Ecto neural progenitor cell (in vitro differentiated cells): ENCODE data around the gene ALMS1.
"Not testable (repeated sequence)": the region's sequence is repeated elsewhere in the genome, so short reads cannot be mapped to it uniquely, and the experiment has no call there.

Source experiments
- DNase-seq: peaks from one replicate; pipeline ENCODE4 v3.0.0-alpha.2; 2018; ENCODE audit warnings: low spot score

ALMS1 gene

DNA sequence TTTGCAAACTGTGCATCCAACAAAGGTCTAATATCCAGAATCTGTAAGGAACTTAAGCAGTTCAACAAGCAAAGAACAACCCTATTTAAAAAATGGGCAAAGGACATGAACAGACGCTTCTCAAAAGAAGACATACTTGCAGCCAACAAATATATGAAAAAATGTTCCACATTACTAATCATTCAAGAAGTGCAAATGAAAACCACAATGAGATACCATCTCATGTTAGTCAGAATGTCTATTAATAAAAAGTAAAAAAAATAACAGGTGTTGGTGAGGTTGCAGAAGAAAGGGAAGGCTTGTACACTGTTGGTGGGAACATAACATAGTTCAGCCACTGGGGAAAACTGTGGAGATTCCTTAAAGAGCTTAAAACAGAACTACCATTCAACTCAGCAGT, 130.4 kb downstream of the ALMS1 start:
- no peak for DNase-seq

DNA sequence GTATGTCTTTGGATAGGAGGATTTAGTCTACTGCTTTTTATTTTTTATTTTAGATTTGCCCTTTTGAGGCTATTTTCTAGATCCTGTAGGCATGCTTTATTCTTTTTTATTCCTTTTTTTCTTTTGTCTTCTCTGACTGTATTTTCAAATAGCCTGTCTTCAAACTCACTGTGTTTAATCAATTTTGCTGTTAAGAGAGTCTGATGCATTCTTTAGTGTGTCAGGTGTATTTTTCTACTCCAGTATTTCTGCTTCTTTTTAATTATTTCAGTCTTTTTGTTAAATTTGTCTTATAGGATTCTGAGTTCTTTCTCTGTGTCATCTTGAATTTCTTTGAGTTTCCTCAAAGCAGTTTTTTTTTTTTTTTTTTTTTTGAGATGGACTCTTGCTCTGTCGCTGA, 143.1 kb downstream of the ALMS1 start:
- no peak for DNase-seq

DNA sequence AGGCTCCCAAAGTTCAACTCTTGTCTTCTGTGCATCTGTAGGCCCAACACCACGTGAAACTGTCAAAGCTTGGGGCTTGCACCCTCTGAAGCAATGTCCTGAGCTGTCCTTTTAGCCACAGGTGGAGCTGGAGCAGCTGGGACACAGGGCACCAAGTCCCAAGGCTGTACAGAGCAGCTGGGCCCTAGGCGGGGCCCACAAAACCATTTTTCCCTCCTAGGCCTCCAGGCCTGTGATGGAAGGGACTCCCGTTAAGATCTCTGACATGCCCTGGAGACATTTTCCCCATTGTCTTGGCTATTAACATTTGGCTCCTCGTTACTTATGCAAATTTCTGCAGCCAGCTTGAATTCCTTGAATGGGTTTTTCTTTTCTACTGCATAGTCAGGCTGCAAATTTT, 145.1 kb downstream of the ALMS1 start:
- not testable (repeated sequence) for DNase-seq

DNA sequence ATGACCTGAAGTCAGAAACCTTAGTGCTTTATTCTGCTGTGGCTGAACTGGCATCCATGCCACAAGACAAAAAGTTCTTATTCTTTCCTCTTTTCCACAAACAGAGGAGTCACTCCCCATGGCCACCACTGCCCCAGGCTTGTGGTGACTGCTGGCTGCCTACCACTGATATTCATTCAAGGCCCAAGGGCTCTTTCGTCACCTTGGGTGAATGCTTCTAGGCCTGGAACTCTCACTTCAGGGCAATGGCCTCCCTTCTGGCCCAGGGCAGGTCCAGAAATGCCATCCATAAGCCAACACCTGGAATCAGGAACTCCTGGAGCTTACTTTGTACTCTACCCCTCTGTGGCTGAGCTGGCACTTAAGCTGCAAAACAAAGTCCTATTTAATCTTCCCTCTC, 146.7 kb downstream of the ALMS1 start:
- DNase-seq = no peak

DNA sequence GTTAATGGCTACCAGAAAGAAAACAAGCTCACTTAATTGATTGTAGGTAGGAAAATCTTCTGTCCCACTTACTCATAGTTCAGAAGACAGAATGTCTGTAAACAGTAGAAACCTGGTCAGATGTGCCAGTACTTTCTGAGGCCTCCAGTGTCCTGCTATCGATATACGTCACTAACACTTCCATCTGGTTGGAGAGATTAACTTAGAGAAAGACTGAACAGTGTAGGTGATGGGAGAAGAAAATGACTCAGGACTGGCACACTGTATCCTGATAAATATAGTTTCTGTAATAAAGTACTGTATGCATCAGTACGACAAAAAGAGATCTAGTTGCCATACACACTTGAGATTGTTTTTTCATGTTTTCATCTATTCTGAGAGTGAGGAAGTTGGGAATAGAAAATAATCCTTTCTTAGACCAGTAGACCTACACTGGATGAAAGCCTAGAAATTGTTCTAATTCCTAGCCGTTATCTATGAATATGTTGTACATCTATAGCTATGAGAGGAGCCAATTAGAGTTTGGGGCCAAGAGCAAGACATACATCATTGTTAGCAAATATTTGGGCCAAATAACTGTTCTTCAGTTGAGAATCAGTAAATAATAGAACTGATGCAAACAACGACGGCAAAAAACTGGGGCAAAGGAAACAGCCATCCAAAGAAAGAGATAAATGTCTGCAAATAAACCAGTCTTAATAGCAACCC, 150.7 kb downstream of the ALMS1 start:
- DNase-seq = no peak

DNA sequence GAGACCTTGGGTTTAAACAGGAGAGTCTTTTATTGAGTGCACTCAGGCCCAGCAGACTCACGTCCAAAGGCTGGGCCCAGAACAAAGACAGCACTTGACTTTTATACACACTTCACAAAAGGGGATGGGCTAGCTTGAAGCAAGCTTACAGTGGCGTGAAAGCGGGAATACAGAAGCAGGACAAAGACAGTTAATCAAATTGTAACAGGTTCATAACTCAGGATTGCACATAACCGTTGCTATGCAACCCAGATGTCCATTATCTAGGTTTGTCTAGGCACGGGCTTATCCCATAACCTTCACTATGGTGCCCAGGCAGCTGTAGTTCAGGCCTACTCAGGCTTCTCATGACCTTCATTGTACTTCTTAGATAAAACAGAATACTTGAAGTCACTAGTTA, 175.2 kb downstream of the ALMS1 start:
- not testable (repeated sequence) for DNase-seq

DNA sequence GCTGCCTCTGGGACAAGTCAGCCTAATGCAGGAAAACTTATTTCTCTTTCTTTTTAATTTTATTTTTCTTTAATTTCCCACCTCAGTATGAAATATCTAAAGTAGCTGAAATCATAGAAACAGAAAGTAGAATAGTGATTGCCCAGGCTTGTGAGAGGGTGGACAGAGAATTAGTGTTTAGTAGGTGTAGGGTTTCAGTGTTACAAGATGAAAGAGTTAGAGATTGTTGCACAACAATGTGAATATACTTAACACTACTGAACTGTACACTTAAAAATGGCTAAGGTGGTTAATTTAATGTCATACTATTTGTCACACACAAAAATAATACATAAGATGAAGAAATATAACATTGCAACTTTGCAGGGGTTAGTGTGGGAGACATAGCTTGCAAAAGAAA, 175.8 kb downstream of the ALMS1 start:
- no peak for DNase-seq

DNA sequence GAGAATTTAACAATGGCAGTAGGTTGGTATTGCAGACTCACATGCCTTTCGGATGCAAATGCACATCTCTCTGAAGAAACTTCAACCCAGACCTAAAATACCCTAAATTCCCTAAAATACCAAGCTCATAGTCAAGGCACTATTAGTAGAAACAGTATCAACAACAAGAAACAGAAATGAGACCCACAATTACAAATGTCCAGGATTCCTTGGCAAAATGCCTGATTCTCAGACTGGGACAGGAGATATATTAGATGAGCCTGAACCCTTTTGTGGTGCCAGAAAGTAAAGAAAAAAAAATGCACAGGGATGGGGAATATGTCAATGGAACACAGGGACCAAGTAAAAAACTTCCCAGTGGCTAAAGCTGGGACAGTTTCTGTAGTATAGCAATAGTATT, 179.3 kb downstream of the ALMS1 start:
- DNase-seq = no peak

DNA sequence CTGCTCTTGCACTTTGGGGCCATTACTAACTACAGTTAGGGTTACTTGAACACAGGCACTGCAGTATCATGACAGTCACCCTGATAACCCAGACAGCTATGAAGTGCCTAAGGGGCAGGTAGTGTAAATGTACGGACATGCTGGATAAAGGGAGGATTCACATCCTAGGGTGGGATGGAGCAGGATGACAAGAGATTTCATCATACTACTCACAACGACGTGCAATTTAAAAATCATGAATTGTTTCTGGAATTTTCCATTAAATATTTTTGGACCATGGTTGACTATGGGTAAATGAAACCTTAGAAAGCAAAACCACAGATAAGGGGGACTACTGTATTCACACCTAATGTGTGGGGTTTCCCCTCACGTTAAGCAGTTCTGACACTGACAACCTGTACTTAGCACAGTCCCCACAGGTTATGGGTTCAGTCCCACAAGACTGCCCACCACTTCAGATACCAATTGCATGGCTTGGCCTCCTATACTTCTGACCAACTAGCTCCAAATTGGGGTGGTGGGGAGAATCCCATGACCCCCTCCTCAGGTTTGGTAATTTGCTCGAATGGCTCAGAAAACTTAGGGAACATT, 180.7 kb downstream of the ALMS1 start:
- no peak for DNase-seq

DNA sequence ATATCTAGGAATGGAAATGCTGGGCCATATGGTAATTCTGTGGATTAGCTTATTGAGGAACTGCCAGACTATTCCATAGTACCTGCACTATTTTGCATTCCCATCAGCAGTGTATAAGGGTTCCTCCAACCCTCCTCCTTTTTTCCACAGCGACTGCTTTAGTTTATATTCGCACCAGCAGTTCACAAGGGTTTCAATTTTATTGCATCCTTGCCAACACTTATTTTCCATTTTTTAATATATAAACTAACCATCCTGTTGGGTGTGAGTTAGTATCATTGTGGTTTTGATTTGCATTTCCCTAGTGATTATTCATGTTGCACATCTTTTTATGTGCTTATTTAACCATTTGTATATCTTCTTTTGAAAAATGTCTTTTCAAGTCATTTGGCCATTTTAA, 189.6 kb downstream of the ALMS1 start:
- DNase-seq = no peak

DNA sequence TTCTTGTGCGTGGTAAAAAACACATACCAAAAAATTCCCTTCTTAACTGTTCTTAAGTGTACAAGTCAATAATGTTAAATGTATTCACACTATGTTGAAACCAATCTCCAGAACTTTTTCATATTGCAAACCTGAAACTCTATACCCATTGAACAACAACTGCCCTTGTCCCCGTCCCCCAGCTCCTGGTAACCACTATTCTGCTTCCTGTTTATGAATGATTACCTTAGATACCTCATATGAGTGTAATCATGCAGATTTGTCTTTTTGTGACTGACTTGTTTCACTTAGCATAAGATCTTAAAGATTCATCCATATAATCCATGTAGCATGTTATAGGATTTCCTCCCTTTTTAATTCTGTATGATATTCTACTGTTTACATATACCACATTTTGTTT, 196.7 kb downstream of the ALMS1 start:
- no peak for DNase-seq

DNA sequence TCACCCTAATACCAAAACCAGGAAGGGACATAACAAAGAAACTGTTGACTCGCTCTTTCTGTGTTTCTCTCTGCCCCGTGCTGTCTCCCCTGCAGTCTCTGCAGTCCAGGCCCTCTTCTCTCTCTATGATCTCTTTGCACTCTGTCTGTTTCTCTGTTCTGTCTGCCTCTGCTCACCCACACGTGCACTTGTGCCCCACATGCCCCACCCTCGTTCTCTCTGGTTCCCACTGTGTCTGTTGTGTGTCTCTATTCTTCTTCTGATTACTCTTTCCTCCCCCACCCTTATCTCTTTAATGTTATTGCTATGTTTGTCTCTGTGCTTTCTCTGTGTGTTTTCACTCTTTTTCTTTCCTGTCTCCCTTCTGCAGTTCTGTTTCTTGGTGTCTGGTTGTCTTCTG, 202.5 kb downstream of the ALMS1 start:
- no peak for DNase-seq

DNA sequence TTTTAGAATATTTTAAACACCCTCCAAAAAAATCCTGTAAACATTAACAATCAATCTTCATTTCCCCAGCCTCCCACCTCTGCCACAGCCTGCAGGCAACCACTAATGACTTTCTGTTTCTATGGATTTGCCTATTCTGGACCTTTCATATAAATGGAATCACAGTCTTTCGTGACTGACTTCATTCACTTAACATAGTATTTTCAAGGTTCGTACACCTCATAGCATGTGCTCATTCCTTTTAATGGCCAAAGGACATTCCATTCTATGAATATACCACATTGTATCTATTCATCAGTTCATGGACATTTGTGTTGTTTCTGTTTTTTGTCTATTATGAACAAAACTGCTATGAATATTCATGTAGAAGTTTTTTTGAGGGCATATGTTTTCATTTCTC, 208.0 kb downstream of the ALMS1 start:
- no peak for DNase-seq

DNA sequence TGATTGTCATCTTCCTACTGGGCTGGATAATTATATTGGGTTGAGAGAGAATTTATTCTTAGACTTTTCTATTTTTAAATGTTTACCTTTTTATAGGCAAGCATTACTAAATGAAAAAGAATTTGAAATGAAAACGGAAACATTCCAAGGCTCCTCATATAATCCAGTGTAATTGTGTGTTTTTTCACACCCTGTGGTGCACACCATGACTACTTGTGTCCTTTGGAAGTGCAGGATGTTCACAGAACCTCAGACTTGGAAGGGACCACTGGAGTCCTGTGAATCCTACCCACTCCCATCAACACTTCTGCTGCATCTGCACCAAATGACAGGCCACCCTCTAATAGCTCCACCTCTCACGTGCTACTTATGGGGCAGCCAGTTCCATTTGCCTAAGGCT, 208.6 kb downstream of the ALMS1 start:
- DNase-seq = no peak

DNA sequence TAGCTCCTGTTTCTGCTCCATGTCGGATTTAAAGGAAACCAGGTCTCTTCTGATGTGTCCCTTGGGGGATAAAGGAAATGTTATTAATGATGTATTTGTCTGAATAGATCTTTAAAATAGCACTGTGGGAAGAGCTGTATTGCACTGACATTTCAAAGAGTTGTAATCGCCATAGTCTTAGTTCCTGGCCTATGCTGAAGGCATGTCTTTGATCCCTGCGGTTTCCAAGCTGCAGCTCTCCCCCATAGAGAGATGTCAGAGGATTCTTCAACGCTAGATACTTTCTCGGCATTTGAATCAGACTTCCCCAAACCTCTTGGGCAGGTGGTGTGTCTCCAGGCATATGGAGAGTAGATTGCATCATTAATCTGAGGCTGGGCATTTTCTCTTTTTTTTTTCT, 216.1 kb downstream of the ALMS1 start:
- no peak for DNase-seq

DNA sequence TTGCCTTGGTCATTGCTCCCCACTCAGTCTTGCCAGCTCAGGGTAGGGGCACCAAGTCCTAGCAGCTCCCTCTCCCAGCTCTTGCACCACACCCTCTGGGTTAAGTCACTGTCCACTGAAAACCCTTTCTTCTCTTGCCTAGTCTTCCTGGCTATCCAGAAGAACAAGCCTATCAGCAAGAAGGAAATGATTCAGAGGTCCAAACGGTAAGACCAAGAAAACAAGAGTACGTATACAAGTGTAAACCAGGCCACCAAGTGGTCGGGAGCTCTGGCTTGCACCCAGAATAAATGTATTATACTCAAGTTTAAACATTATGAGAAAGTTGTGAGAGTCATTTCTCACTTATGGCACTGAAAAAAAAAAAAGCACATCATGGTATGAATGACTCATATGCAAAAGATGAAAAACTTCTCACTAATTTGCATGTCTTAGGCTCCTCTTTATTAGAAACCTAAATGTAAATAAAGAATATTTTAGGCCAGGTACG, 217.5 kb downstream of the ALMS1 start:
- not testable (repeated sequence) for DNase-seq

DNA sequence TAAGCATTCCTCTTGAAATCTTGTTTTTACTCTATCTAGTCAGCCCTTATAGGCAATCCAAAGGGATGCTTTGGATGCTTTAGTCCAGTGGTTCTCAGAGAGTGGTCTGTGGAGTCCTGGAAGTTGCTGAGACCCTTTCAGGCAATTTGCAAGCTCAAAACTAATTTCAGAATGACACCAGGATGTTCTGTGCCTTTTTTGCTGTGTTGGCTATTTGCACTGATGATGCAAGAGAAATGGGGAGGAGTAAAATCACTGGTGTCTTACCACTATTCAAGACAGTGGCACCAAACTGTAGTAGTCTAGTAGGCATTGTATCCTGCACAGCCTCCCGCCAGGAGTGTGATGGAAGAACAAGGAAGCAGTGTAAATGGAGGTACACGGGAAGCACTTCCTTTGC, 219.0 kb downstream of the ALMS1 start:
- not testable (repeated sequence) for DNase-seq

DNA sequence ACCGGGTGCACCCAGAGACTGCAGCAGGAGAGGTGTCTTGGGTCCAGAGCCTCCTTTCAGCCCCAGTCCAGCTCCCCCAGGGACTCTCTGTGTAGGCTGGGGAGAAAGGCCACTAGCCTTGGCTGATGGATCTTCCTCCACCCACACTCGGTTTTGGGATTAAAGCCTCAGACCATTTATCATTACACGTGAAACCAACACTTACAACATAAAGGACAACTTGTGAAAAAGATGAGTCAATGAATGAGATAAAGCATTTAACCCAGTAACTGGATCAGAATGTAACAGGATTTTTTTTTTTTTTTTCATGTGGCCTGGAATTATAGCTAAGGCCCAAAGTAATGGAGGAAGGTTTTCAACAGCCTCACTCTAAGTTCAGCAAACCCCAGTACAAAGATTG, 224.5 kb downstream of the ALMS1 start:
- DNase-seq = no peak

DNA sequence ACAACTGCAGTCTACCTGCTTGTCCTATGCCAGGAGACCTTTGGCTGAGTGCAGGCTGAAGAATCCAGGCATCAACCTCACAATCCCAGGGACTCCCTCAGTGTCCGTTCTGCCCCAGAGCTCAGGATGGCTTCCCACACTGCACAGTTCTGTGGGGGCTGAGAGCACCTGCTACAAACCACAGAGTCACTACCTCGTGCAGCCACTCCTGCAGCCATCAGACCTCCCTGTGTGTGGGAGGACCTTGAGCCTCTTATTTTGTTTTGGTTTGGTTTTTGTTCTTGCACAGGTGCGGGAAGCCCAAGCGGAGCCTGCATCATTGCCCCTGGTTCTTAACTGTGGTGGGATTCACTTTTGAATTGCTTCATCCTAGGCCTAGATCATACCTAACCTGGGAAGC, 225.6 kb downstream of the ALMS1 start:
- no peak for DNase-seq

DNA sequence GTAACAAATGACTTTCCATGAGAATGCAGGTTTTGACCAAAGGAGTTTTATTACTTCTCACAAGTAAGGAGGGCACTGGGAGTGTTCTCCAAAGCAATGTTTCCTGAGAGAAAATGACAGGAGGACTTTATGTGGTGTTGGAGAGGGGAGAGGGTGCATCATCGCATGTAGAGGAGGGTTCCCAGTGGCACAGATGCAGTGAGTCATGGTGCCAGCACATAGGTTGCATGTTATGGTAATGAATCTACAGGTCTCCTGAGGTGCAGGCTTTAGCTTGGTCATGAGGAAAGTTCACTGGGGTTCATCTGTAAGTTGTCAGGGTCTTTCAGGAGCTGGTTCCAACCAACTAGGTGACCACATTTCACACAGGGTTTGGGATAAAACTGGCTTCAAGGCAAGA, 226.2 kb downstream of the ALMS1 start:
- no peak for DNase-seq

DNA sequence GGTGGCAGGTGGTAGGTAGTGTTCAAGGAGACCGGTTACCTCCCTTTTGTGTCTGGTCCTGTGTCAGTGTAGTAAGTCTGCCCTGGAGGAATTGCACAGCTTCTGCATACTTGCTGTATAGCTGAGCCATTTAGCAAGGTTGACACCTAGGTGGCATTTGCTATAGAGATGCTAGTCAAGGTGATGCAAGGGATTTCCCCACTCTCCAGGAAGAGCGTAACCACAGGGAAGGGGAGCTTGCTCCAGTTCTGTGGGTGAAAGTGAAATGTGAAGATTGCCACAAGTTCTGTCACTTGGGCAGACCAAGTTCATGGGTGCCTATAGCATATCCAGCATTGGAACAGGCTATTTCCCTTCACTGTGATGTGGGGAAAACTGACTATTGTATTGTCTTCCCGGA, 228.5 kb downstream of the ALMS1 start:
- no peak for DNase-seq

DNA sequence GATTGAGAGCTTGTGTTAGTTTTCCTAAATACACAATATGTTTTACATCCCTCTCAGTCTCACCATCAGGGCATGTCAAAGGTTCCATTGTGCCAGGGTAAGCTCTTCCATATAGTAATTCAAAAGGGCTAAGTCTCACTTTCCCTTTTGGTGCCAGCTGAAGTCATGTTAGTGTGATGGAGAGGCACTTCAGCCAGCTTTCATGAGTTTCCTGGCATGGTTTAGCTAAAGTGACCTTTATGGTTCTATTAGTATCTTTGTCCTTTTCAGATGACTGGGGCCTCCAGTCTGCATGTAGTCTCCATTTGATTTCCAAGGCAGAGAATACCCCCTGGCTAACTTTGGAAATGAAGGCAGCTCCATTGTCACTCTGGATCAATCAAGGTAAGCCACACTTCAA, 229.4 kb downstream of the ALMS1 start:
- DNase-seq = no peak

DNA sequence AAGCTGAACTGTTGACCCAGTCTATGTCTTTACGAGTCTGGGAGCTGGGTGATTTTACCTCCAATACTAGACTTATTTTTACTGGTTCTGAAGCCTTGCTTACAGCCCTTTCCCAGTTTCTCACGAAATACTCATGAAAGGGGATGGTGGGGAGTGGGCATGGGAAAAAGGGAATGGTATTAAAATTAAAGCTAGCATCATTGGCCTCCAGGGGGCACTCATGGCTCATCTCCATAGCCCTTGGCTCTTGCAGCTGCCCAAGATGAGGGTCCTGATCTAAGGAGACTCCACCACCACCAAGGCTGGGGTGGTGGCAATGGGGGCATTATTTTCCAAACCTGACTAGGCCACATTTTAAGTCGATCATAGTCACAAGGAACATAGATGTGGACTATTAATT, 234.3 kb downstream of the ALMS1 start:
- DNase-seq = not testable (repeated sequence)

DNA sequence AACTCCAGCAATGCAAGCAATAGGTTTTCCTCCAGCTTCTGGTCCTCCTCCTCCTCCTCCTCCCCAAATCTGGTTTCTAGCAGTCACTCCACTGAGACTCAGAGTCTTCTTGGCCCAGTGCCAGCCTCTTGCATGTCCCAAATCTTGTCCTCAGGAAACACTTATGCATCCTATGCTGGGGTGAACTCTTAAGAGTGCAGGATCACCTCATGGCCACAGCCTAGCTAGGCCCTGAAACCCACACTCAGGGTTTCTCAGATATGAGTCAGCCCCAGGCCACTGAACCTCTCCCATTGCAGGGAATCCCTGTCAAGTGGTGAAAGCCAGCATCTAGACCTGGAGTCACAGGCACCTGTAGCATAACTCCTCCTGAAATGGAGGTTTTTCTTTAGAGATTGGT, 238.4 kb downstream of the ALMS1 start:
- DNase-seq = not testable (repeated sequence)
